Measurements from ENCODE around the gene PNPLA7.

Gene PNPLA7

GRCh38 chr9:137499416-137499815 lies 50.8 kb downstream of the PNPLA7 start:
- Mint-ChIP-seq H3K9me3 (no peaks in the 10 kb centered on the region), H3K4me3 (no peak overlapping the region), H3K4me1 (no peaks in the 10 kb centered on the region), H3K27me3 (no peaks in the 10 kb centered on the region), H3K27ac (no peak overlapping the region), H3K36me3 (peaks cover 2% of the 10 kb centered on the region)

GRCh38 chr9:137498720-137499150 lies 51.5 kb downstream of the PNPLA7 start:
- no peaks in the 10 kb centered on the region for H3K27me3 Mint-ChIP-seq
- H3K36me3 Mint-ChIP-seq, result peaks cover 2% of the 10 kb centered on the region
- H3K27ac Mint-ChIP-seq, result no peak overlapping the region
- no peaks in the 10 kb centered on the region for H3K4me1 Mint-ChIP-seq
- H3K4me3 Mint-ChIP-seq, result no peak overlapping the region
- no peaks in the 10 kb centered on the region for H3K9me3 Mint-ChIP-seq

GRCh38 chr9:137497921-137498719 lies 52.1 kb downstream of the PNPLA7 start:
- no peaks in the 10 kb centered on the region for H3K27me3 Mint-ChIP-seq
- no peaks in the 10 kb centered on the region for H3K4me1 Mint-ChIP-seq
- no peak overlapping the region for H3K4me3 Mint-ChIP-seq
- H3K36me3 Mint-ChIP-seq, result peaks cover 2% of the 10 kb centered on the region
- no peak overlapping the region for H3K27ac Mint-ChIP-seq
- H3K9me3 Mint-ChIP-seq, result no peaks in the 10 kb centered on the region

GRCh38 chr9:137496601-137497375 lies 53.4 kb downstream of the PNPLA7 start:
- Mint-ChIP-seq H3K4me1 (peaks cover 3% of the 10 kb centered on the region), H3K9me3 (no peaks in the 10 kb centered on the region), H3K36me3 (no peaks in the 10 kb centered on the region), H3K4me3 (no peak overlapping the region), H3K27ac (no peak overlapping the region), H3K27me3 (no peaks in the 10 kb centered on the region)

GRCh38 chr9:137494550-137495351 lies 55.5 kb downstream of the PNPLA7 start:
- Mint-ChIP-seq H3K4me1 (peaks cover 3% of the 10 kb centered on the region), H3K9me3 (no peaks in the 10 kb centered on the region), H3K27ac (peak overlapping the region; percentile 26), H3K27me3 (no peaks in the 10 kb centered on the region), H3K4me3 (no peak overlapping the region), H3K36me3 (no peaks in the 10 kb centered on the region)

- Mint-ChIP-seq H3K4me3 (no peak overlapping the region), H3K27me3 (no peaks in the 10 kb centered on the region), H3K9me3 (no peaks in the 10 kb centered on the region), H3K4me1 (peaks cover 3% of the 10 kb centered on the region), H3K36me3 (no peaks in the 10 kb centered on the region), H3K27ac (no peak overlapping the region)
These were observed 56.1 kb downstream of the PNPLA7 start for GRCh38 chr9:137494104-137494544.

- H3K4me1 Mint-ChIP-seq, result peaks cover 3% of the 10 kb centered on the region
- no peaks in the 10 kb centered on the region for H3K27me3 Mint-ChIP-seq
- no peaks in the 10 kb centered on the region for H3K9me3 Mint-ChIP-seq
- no peaks in the 10 kb centered on the region for H3K36me3 Mint-ChIP-seq
- H3K27ac Mint-ChIP-seq, result no peak overlapping the region
- H3K4me3 Mint-ChIP-seq, result no peak overlapping the region
These were observed 56.7 kb downstream of the PNPLA7 start for GRCh38 chr9:137493364-137494103.

GRCh38 chr9:137492464-137493363 lies 57.5 kb downstream of the PNPLA7 start:
- no peaks in the 10 kb centered on the region for H3K9me3 Mint-ChIP-seq
- no peaks in the 10 kb centered on the region for H3K36me3 Mint-ChIP-seq
- no peak overlapping the region for H3K27ac Mint-ChIP-seq
- H3K4me1 Mint-ChIP-seq, result peaks cover 3% of the 10 kb centered on the region
- no peak overlapping the region for H3K4me3 Mint-ChIP-seq
- no peaks in the 10 kb centered on the region for H3K27me3 Mint-ChIP-seq

GRCh38 chr9:137491735-137492432 lies 58.3 kb downstream of the PNPLA7 start:
- Mint-ChIP-seq H3K27ac (peak overlapping the region; percentile 43), H3K9me3 (no peaks in the 10 kb centered on the region), H3K4me1 (peaks cover 3% of the 10 kb centered on the region), H3K4me3 (no peak overlapping the region), H3K36me3 (no peaks in the 10 kb centered on the region), H3K27me3 (no peaks in the 10 kb centered on the region)

GRCh38 chr9:137490532-137491186 lies 59.5 kb downstream of the PNPLA7 start:
- H3K36me3 Mint-ChIP-seq, result no peaks in the 10 kb centered on the region
- no peak overlapping the region for H3K4me3 Mint-ChIP-seq
- no peaks in the 10 kb centered on the region for H3K9me3 Mint-ChIP-seq
- no peaks in the 10 kb centered on the region for H3K27me3 Mint-ChIP-seq
- no peak overlapping the region for H3K27ac Mint-ChIP-seq
- peaks cover 3% of the 10 kb centered on the region for H3K4me1 Mint-ChIP-seq

- Mint-ChIP-seq H3K27me3 (no peaks in the 10 kb centered on the region), H3K4me3 (no peak overlapping the region), H3K36me3 (no peaks in the 10 kb centered on the region), H3K9me3 (no peaks in the 10 kb centered on the region), H3K27ac (no peak overlapping the region), H3K4me1 (peaks cover 3% of the 10 kb centered on the region)
These were observed 61.3 kb downstream of the PNPLA7 start for GRCh38 chr9:137488906-137489305.

- H3K36me3 Mint-ChIP-seq, result no peaks in the 10 kb centered on the region
- H3K4me3 Mint-ChIP-seq, result no peak overlapping the region
- peaks cover 3% of the 10 kb centered on the region for H3K4me1 Mint-ChIP-seq
- no peaks in the 10 kb centered on the region for H3K9me3 Mint-ChIP-seq
- no peak overlapping the region for H3K27ac Mint-ChIP-seq
- no peaks in the 10 kb centered on the region for H3K27me3 Mint-ChIP-seq
These were observed 61.9 kb downstream of the PNPLA7 start for GRCh38 chr9:137488327-137488653.

GRCh38 chr9:137487454-137488326 lies 62.5 kb downstream of the PNPLA7 start:
- H3K27ac Mint-ChIP-seq, result no peak overlapping the region
- H3K27me3 Mint-ChIP-seq, result no peaks in the 10 kb centered on the region
- H3K36me3 Mint-ChIP-seq, result no peaks in the 10 kb centered on the region
- no peaks in the 10 kb centered on the region for H3K9me3 Mint-ChIP-seq
- H3K4me3 Mint-ChIP-seq, result no peak overlapping the region
- peaks cover 3% of the 10 kb centered on the region for H3K4me1 Mint-ChIP-seq

Data from activated naive CD4-positive, alpha-beta T cell treated with anti-CD3 and anti-CD28 coated beads, Interleukin-2, amount 50 U/mL, for 24 hours (primary cell).